Endodermal cell (in vitro differentiated cells): ENCODE results near the gene PDIA4. TPM values are rescaled to one million over a fixed set of nuclear protein-coding genes. Genes with fewer than 3 reads are reported as not detected.

ENCODE experiments used
- DNase-seq: peaks from one replicate; pipeline ENCODE4 v3.0.0-alpha.2; 2017
- H3K27ac ChIP-seq: 2 replicates; pipeline ENCODE4 v1.5.1; 2013; ENCODE audit warnings: mild to moderate bottlenecking, low read depth, low read length, moderate library complexity
- H3K27me3 ChIP-seq: 2 replicates; pipeline ENCODE4 v1.6.1; 2013; ENCODE audit warnings: mild to moderate bottlenecking, low read length, moderate library complexity; ENCODE audit not compliant: insufficient read depth, control insufficient read depth, poor library complexity, severe bottlenecking
- H3K36me3 ChIP-seq: 2 replicates; pipeline ENCODE4 v1.7.0; 2013; ENCODE audit warnings: mild to moderate bottlenecking, low read length, moderate library complexity; ENCODE audit not compliant: control insufficient read depth, insufficient read depth
- H3K4me1 ChIP-seq: one replicate; pipeline ENCODE4 v1.7.0; 2013; ENCODE audit warnings: low read length; ENCODE audit not compliant: control insufficient read depth, insufficient read depth
- H3K4me3 ChIP-seq: 2 replicates; pipeline ENCODE4 v1.5.1; 2013; ENCODE audit warnings: mild to moderate bottlenecking, low read length, moderate library complexity
- H3K9ac ChIP-seq: 2 replicates; pipeline ENCODE4 v1.6.1; 2013; ENCODE audit warnings: mild to moderate bottlenecking, low read length, moderate library complexity; ENCODE audit not compliant: poor library complexity, severe bottlenecking; ENCODE audit errors: extremely low read depth
- H3K9me3 ChIP-seq: 2 replicates; pipeline ENCODE4 v1.6.1; 2013; ENCODE audit warnings: mild to moderate bottlenecking, low read length, moderate library complexity; ENCODE audit not compliant: control insufficient read depth
- H3K27ac Mint-ChIP-seq: 2 replicates; pipeline ENCODE4 v1.8.0; 2020; ENCODE audit warnings: mixed read lengths
- H3K27me3 Mint-ChIP-seq: 2 replicates; pipeline ENCODE4 v1.8.0; 2021; ENCODE audit warnings: mild to moderate bottlenecking, mixed read lengths; ENCODE audit not compliant: insufficient read depth
- H3K36me3 Mint-ChIP-seq: 2 replicates; pipeline ENCODE4 v1.8.0; 2020; ENCODE audit warnings: low read depth, mixed read lengths
- H3K4me1 Mint-ChIP-seq: 2 replicates; pipeline ENCODE4 v1.8.0; 2020; ENCODE audit warnings: mixed read lengths
- H3K4me3 Mint-ChIP-seq: 2 replicates; pipeline ENCODE4 v1.8.0; 2020; ENCODE audit warnings: mild to moderate bottlenecking, moderate library complexity, mixed read lengths
- H3K9me3 Mint-ChIP-seq: 2 replicates; pipeline ENCODE4 v1.8.0; 2020; ENCODE audit warnings: mild to moderate bottlenecking, mixed read lengths
- CTCF ChIP-seq: fragments of 200-600 bp; sonication (generic); conservative IDR thresholded peaks from 2 replicates; pipeline ENCODE4 v1.5.0; 2021; ENCODE audit warnings: antibody characterized with exemption, mild to moderate bottlenecking
- WGBS, 2 experiments: methylation state at CpG; one replicate each; pipeline versions ENCODE4 v1.1.5 to v1.1.7; 2013; ENCODE audit warnings: missing lambda C conversion rate in 2 of 2, mixed read lengths in 1 of 2; ENCODE audit not compliant: insufficient coverage in 1 of 2, insufficient read length in 1 of 2; 5-methylcytosine and 5-hydroxymethylcytosine counted together
- total RNA-seq, 2 donors: library from RNA; stranded (reverse); fragmentation: NEBNext Ultra II Directional in 1 of 2; extraction: Animal tissue kit (Norgen Biotek cat#: 25700) in 1 of 2; gene quantifications; 2 replicates in 1 of 2; 3 replicates in 1 of 2; pipeline ENCODE4 v1.2.1, GENCODE V29; 2021

Gene PDIA4
- total RNA-seq, 2 donors from 2014 or later: 369 to 402 TPM

- no peak overlapping the region for H3K4me3 ChIP-seq
- Mint-ChIP-seq H3K27ac (peak overlapping the region; percentile 58), H3K4me1 (no peaks in the 10 kb centered on the region), H3K9me3 (no peaks in the 10 kb centered on the region), H3K36me3 (peaks cover 92% of the 10 kb centered on the region), H3K4me3 (no peak overlapping the region), H3K27me3 (no peaks in the 10 kb centered on the region)
- peak; percentile 59 for TF ChIP-seq CTCF
- no peaks in the 10 kb centered on the region for H3K27me3 ChIP-seq
- no peak overlapping the region for H3K27ac ChIP-seq
- H3K9ac ChIP-seq: no peak overlapping the region
- no peaks in the 10 kb centered on the region for H3K9me3 ChIP-seq
- peaks cover 100% of the 10 kb centered on the region for H3K36me3 ChIP-seq
- no peak for DNase-seq
- H3K4me1 ChIP-seq: no peaks in the 10 kb centered on the region
- WGBS, 2 experiments: 95 to 100% methylated on average over 3 to 6 of the region's 6 CpGs
Measured at GRCh38 chr7:149007611-149008010, 20.7 kb downstream of the PDIA4 start.

GRCh38 chr7:149007146-149007545 lies 21.2 kb downstream of the PDIA4 start:
- no peak for DNase-seq
- H3K36me3 Mint-ChIP-seq: peaks cover 88% of the 10 kb centered on the region
- peak overlapping the region; percentile 58 for H3K27ac Mint-ChIP-seq

GRCh38 chr7:149006345-149006725 lies 22.0 kb downstream of the PDIA4 start:
- 95 to 100% methylated on average over 6 to 10 of the region's 10 CpGs for WGBS, 2 experiments
- TF ChIP-seq CTCF: no peak
- no peak overlapping the region for H3K27ac Mint-ChIP-seq
- Histone ChIP-seq H3K36me3 (peaks cover 99% of the 10 kb centered on the region), H3K4me1 (no peaks in the 10 kb centered on the region), H3K4me3 (no peak overlapping the region), H3K27me3 (no peaks in the 10 kb centered on the region), H3K27ac (no peak overlapping the region), H3K9ac (no peak overlapping the region), H3K9me3 (no peaks in the 10 kb centered on the region)
- H3K9me3 Mint-ChIP-seq: no peaks in the 10 kb centered on the region
- H3K27me3 Mint-ChIP-seq: no peaks in the 10 kb centered on the region
- DNase-seq: no peak
- H3K4me3 Mint-ChIP-seq: no peak overlapping the region
- no peaks in the 10 kb centered on the region for H3K4me1 Mint-ChIP-seq
- peaks cover 88% of the 10 kb centered on the region for H3K36me3 Mint-ChIP-seq

More at GRCh38 chr7:149007146-149007545, 21.2 kb downstream of the PDIA4 start:
- TF ChIP-seq CTCF: no peak
- no peaks in the 10 kb centered on the region for H3K27me3 Mint-ChIP-seq
- Histone ChIP-seq H3K9me3 (no peaks in the 10 kb centered on the region), H3K4me3 (no peak overlapping the region), H3K27ac (no peak overlapping the region), H3K27me3 (no peaks in the 10 kb centered on the region), H3K4me1 (no peaks in the 10 kb centered on the region), H3K36me3 (peaks cover 99% of the 10 kb centered on the region), H3K9ac (no peak overlapping the region)
- WGBS, 2 experiments: 67 to 87% methylated on average over 1 to 3 of the region's 3 CpGs
- H3K4me1 Mint-ChIP-seq: no peaks in the 10 kb centered on the region
- H3K4me3 Mint-ChIP-seq: no peak overlapping the region
- H3K9me3 Mint-ChIP-seq: no peaks in the 10 kb centered on the region
